Hepatic stellate cell (primary cell): ENCODE measurements around the gene ALOX5.

ENCODE experiments used
- DNase-seq: peaks from one replicate; pipeline ENCODE4 v3.0.0; 2011; ENCODE audit warnings: low spot score

ALOX5 gene

DNA sequence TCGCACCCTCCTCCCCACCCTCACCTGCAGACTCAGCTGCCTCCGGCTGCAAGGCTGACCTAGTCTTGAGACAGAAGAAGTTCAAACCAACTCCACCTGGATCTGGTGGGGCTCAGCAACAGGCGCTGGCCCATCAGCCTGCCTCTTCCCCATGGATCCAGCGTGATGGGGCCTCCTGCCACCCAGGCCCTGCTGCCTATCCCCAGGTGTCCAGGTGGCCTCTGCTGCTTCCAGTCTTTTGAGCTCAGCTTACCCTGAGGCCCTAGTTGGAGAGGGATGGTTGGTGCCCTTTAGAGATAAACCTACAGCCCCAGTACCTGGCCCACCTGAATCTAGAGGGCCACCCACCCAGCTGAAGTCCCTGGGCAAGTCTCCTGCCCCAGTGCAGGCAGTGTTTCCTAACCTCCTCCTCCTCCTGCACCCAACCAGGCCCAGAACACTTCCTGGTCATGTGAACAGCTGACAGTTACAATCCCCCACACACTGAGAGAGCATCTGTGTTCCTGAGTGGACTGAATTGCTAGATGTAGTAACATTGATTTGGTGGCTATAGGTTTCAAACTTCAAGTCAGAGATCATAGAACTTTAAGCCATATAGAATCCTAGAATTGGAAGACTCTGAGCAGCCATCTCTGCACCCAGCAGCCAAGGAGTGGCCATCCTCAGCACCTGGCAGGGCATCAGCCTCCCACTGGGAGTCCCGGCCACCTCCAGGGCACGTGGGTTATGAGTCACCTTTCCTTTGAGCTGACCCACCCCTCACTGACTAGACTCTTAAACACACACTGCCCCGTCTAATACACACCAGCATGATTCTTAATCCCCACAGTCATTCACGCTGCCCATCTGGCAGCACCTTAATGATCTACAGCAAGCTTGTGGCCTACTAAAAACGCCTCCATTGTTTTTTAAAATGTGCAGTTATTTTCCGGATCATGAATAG is 51.9 kb downstream of the ALOX5 start:
- no peak for DNase-seq

DNA sequence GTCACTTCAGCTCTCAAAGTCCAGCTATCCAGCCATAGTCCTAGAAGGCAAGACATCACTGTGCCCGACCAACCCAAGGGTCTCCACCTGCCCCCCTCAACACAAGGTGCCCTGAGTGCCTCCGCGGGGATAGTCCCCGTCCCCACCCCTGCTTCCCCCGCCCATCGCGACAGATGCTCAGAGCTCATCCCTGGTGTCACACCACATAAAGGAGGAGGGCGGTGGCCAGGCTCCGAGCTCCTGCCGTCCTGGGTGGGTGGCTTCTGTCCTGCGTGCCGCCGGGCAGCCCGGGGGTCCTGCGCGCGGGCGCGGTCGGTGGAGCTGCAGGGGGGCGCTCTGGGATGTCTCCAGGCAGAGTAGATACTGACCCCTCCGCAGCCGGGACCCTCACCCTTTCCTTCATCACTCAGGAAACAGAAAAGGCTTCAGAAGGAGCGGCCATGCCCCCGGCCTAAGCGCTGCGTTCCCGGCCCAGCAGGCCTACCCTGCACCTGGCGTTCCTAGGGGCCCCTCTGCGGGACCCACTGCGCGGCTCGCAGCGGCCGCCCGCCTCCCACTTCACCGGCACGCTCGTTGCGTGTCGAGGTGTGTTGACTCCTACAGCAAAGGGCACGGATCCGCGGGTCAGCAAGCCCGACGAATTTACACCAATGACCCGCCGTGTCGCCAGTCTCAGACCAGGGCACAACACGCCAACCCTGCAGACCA is 53.4 kb downstream of the ALOX5 start:
- no peak for DNase-seq

GRCh38 chr10:45427970-45428366 is 54.0 kb downstream of the ALOX5 start:
- no peak for DNase-seq

DNA sequence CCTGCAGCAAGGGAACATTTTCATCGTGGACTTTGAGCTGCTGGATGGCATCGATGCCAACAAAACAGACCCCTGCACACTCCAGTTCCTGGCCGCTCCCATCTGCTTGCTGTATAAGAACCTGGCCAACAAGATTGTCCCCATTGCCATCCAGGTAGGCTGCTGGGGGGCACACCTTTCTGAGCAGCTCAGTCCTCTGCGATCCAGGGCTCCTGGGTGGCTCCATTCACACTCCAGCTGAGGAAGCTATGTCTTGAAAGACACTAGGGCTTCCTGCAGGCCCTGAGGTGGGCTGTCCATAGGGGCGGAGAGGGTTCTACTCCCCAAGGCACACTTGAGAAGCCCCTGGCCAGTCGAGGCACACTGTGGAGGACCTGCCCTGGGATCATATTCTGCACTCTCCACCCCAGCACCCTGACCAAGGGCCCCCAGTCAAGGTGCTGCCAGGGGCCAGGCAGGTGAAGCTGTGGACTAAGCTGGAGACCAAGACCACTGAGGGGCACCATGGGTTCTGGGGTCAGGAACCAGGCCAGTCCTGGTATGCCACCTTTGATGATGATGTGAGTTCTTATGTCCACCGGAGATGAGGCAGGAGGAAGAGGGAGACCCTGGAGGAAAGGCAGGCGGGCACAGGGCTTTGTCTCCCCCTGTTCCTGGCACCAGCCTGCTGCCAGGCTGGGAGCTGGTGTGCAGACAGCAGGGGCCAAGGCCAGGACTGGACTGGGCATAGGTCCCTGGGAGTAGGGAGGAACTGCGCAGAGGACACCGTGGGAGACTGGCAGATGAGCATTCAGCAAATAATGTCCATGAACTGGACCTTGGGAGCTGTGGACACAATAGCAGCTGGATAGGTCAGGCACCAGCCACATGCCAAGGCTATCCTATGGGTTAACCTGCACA is 54.8 kb downstream of the ALOX5 start:
- no peak for DNase-seq

DNA sequence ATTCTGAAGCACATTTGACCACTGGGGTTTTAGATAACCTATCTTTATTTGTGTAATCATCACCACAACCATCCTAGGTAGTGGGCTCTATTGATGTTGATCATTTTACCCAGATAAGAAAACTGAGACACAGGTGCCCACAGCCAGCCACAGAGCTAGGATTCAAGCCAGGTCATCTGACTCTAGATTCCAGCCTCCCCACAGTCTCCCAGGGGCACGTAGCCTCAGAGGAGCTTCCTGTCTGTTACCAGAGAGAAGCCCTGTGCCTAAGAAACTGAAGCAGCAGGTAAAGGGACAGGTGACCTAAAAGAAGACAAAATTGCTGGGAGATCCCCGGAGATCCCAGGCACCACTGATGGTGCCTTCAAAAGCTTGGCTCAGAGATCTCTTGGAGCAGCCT is 55.8 kb downstream of the ALOX5 start:
- DNase-seq, result no peak

- DNase-seq, result no peak
Measured at GRCh38 chr10:45432113-45432512, 58.1 kb downstream of the ALOX5 start.

DNA sequence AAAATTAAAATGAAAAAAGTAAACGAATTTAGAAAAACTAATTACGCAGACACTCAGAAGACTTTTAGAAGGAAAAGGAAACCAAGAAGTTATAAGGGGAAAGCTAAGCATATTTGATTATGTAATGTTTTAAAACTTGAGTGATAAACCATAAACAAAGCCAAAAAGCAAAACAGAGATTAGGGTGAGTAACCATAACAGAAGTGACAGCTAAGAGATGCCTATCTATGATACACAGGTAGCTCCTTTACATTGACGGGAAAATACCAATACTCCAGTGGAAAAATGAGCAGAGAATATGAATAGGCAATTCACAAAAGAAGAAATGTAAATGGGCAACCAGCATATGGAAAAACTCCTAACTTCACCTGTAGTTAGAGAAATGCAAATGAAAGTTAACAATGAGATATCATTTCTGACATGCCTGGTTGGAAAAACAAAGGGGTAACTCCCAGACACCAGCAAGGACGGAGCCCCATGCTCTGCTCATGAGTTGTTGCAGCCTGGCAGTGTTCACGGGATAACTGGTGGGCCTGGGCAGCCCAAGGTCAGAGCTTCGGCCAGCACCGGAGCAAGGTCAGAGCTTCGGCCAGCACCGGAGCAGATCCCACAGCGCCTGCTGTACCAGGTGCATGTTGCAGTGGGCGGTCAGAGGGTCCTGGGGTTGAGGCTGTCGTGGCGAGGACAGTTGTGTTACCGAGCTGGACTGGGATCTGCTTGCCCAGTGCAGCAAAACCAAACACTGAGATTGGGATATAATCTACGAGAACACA is 58.9 kb downstream of the ALOX5 start:
- DNase-seq, result no peak

- no peak for DNase-seq
Measured at GRCh38 chr10:45433716-45434469, 59.9 kb downstream of the ALOX5 start.

DNA sequence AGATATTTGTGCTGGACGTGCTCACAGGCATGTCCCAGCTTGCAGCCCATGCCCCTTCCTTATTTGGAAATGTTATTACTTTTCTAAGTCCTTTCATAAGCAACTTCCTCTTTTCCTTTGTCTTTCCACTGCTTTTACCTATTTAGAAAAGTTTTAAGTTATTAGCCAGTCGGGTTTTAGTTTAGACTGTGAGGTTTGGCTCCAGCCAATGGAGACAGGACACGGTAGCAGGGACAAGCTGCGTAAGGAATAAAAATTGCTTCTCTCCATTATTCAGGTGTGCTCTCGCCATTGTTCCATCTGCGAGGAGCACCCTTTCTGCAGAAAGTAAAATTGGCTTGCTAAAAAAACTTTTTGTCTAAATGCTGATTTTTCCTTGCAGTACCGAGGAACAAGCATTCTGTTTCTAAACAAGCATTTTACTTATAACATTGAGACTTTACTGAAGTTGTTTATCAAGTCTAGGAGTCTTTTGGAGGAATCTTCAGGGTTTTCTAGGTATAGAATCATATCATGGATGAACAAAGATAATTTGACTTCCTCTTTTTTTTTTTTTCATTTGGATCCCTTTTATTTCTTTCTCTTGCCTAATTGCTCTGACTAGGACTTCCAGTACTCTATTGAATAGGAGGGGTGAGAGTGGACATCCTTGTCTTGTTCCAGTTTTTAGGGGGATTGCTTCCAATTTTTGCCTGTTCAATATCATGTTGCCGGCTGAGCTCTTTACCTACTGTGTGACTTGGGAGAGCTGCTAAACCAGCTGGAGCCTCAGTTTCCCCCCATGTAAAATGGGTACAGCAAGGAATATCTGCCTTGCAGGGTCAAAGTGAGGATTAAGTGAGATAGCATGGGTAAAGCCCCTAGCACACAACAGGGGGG is 63.8 kb downstream of the ALOX5 start:
- DNase-seq, result no peak

DNA sequence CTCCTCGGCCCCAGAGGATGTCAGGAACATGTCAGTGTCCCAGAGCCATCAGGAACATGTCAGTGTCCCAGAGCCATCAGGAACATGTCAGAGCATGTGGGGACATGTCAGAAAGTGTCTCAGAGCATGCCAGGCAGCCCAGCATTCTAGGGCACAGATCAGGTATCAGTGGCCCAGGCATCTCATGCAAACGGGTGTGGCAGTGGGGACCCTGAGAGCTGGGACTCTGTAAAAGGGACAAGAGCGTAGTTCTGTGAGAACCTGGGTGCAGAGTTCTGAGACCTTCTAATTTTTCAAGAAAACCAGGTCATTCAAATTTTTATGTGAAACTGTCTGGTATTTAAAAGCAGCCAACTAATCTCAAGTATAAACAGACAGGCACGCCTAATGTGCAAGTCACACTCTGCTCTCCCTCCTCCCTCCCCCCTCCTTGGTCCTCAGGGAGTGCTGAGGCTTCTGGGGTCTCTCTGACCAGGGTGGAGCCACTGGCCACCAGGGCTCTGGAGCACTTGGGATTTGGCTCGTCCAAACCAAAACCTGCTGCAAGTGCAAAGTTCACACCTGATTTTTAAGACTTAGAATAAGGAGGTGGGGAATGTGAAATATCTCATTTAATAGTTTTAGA is 64.6 kb downstream of the ALOX5 start:
- no peak for DNase-seq

- no peak for DNase-seq
Measured at GRCh38 chr10:45439365-45439764, 65.3 kb downstream of the ALOX5 start.

GRCh38 chr10:45439873-45440272 is 65.9 kb downstream of the ALOX5 start:
- DNase-seq, result no peak

GRCh38 chr10:45440511-45441062 is 66.6 kb downstream of the ALOX5 start:
- no peak for DNase-seq

GRCh38 chr10:45441239-45442190 is 67.5 kb downstream of the ALOX5 start:
- DNase-seq, result no peak

GRCh38 chr10:45442251-45442650 is 68.2 kb downstream of the ALOX5 start:
- DNase-seq, result no peak

DNA sequence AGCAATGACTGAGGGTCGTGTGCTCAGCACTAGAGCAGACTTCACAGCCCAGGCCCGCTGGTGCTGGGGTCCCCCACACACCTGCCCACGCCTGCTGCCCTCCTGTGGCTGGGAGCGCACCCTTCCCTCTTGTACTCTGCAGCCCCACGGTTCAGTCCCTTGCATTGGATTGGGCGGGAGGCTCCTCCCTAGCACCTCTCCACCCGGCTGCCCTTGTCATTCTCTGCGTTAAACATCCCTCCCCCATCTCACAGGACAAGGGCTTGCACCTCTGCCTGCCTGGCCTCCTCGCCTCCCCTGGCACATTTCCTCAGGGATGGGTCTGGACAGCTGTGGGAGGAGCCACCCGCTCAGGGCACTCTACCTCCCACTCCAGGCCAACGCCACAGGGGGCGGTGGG is 68.6 kb downstream of the ALOX5 start:
- DNase-seq, result no peak

GRCh38 chr10:45443101-45444009 is 69.3 kb downstream of the ALOX5 start:
- no peak for DNase-seq
